NT2/D1 (cell line): Measurements from ENCODE around the gene GYPA.

Experiments used
- SUZ12 ChIP-seq: IDR thresholded peaks from 2 replicates; pipeline ENCODE4 v1.6.1; 2011; ENCODE audit not compliant: insufficient read length, insufficient read depth; ENCODE audit errors: extremely low read depth
- YY1 ChIP-seq: IDR thresholded peaks from 2 replicates; pipeline ENCODE4 v1.6.1; 2011; ENCODE audit not compliant: insufficient read length, insufficient read depth
- ZNF274 ChIP-seq: IDR thresholded peaks from 2 replicates; pipeline ENCODE4 v1.6.1; 2011; ENCODE audit warnings: mild to moderate bottlenecking, low read depth, low read length

- TF ChIP-seq YY1 (no peak), ZNF274 (no peak), SUZ12 (no peak)
Measured at GRCh38 chr4:144179152-144179739, 38.7 kb upstream of the GYPA start.
